ENCODE results near the gene ALG12.

DNA sequence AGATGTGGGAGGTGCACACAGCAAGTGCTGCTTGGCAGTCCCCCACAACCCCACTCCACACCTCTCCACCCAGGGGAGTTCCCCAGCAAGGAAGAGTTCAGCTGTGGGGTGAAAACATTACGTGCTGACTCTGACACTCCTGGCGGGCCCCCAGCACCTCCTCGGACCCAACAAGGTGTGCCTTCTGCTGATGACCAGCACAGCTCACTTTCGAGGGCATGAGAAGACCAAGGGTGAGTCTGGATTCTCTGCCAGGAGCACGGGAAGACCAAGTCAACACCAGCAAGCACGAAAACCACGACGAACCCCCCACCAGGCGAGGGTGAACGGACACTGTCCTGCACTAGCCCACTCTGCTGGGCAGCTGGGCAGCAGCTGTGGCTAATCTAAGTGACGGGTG, 1.4 kb downstream of the ALG12 start:
- TF ChIP-seq POLR2A (IDR thresholded peaks at IDR 0.05) = no peak
- TF ChIP-seq, protein P1, sequence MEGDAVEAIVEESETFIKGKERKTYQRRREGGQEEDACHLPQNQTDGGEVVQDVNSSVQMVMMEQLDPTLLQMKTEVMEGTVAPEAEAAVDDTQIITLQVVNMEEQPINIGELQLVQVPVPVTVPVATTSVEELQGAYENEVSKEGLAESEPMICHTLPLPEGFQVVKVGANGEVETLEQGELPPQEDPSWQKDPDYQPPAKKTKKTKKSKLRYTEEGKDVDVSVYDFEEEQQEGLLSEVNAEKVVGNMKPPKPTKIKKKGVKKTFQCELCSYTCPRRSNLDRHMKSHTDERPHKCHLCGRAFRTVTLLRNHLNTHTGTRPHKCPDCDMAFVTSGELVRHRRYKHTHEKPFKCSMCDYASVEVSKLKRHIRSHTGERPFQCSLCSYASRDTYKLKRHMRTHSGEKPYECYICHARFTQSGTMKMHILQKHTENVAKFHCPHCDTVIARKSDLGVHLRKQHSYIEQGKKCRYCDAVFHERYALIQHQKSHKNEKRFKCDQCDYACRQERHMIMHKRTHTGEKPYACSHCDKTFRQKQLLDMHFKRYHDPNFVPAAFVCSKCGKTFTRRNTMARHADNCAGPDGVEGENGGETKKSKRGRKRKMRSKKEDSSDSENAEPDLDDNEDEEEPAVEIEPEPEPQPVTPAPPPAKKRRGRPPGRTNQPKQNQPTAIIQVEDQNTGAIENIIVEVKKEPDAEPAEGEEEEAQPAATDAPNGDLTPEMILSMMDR (IDR thresholded peaks at IDR 0.05) = no peak
